Activated T-cell treated with anti-CD3 and anti-CD28 coated beads, Interleukin-2, amount 50 U/mL, for 4 hours (primary cell): ENCODE measurements around the gene SHMT2. TPM values are rescaled to one million over a fixed set of nuclear protein-coding genes. Genes with fewer than 3 reads are reported as not detected.
A peak's percentile ranks its signal among the peaks of the same experiment; 100 is the strongest.

Source experiments
- ATAC-seq, 2 donors: fragments of 200-7000 bp; cut with Tn5 transposase; one replicate each; pipeline ENCODE4 v1.10.0; 2021
- DNase-seq: peaks from one replicate; pipeline ENCODE4 v3.0.0-alpha.2; 2020
- H3K27me3 Mint-ChIP-seq: one replicate; pipeline ENCODE4 v1.8.0; 2021; ENCODE audit warnings: low read depth, mixed read lengths
- H3K36me3 Mint-ChIP-seq: one replicate; pipeline ENCODE4 v1.8.0; 2022; ENCODE audit warnings: mixed read lengths; ENCODE audit not compliant: insufficient read depth
- H3K4me1 Mint-ChIP-seq: one replicate; pipeline ENCODE4 v1.8.0; 2021; ENCODE audit warnings: low read depth, mixed read lengths
- H3K4me3 Mint-ChIP-seq: one replicate; pipeline ENCODE4 v1.8.0; 2021; ENCODE audit warnings: mild to moderate bottlenecking, moderate library complexity, mixed read lengths
- H3K9me3 Mint-ChIP-seq: one replicate; pipeline ENCODE4 v1.8.0; 2021; ENCODE audit warnings: mixed read lengths
- total RNA-seq, 3 donors: library from RNA; stranded (reverse); gene quantifications; one replicate each; pipeline ENCODE4 v1.2.1, GENCODE V29; 2021

SHMT2 gene
- total RNA-seq, 3 donors from 2014 or later: 373 to 414 (median 383) TPM

DNA sequence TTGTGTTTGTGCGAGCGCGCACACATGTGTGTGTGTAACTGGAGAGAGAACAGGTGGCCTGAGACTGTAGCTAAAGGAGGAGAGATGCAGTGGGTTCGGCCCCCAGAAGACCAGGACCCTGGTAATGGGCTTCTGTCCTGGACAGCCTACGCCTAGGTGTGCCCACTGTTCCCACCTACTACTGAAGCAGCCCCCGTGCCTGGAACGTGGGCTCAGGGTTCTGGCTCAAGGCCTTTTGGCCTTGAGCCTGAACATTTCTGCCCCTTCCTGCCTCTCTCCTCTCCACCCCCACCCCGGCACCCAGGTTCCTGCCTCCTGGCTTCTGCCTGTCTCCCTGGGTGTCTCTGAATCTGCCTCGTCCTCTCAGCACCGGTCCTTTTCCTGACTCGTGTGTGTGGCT is 14.4 kb upstream of the SHMT2 start:
- H3K27me3 Mint-ChIP-seq: peaks cover 58% of the 10 kb centered on the region
- H3K4me3 Mint-ChIP-seq: no peak overlapping the region
- DNase-seq (no peak), ATAC-seq (no peak)
- peaks cover 41% of the 10 kb centered on the region for H3K4me1 Mint-ChIP-seq
- no peaks in the 10 kb centered on the region for H3K9me3 Mint-ChIP-seq
- H3K36me3 Mint-ChIP-seq: no peaks in the 10 kb centered on the region

DNA sequence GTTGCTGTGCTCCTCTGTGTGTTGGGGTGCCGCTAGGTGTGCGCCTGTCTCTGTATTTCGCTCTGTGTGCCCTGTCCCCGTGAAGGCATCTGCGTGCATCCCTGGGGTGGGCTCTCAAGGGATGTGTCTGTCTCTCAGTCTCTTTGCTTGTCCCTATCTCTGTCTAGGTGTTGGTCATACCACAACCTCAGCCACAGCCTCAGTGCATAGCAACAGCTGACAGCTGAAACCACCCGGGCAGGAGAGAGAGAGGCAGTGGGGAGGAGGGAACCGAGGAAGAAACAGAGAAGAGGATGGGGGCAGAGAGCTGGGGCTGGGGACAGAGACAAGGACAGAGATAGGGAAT is 13.9 kb upstream of the SHMT2 start:
- Mint-ChIP-seq H3K36me3 (no peaks in the 10 kb centered on the region), H3K4me1 (peaks cover 43% of the 10 kb centered on the region), H3K9me3 (no peaks in the 10 kb centered on the region), H3K27me3 (peaks cover 60% of the 10 kb centered on the region), H3K4me3 (peak overlapping the region; percentile 70)
- ATAC-seq: peak; percentile 29 to 51
- DNase-seq: no peak

DNA sequence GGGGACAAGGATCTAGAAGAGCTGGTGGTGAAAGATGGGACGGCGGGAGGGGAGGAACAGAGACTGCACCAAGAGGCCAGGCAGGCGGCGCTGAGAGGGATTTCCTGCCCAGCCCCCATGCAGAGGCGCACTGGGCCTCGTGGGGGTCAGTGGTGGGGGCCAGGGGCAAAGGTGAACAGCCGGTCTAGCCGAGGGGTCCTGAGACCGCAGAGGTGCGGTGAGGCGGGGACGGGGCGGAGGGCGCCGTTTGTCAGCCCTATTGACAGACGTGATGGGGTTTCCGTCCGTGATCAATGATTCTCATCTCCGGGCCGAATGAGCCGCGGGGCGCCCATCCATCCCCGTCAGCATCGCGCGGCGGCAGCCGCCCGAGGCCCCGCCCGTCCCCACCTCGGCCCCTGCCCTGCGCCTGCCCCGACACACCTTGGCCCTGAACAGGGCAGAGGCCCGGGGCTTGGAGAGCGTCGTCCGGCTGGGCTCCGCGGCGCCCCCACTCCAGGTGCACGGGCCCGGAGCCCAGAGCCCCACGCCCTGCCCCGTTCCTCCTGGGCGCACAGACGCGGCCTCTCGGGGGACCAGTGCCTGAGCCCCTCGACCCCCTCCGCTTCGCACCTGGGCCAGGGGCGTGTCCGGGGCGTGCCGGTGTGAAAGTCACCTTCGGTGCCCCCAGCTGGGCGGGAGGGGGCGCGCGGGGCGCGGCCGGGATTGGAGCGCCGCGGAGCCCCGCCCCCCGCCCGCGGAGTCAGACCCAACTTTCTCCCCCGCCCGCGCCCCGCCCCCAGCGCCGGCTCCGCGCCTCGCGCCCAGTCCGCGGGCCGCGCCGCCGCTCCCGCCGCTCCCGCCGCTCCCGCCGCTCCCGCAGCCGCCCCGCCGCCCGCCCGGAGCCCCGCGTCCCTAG is 13.2 kb upstream of the SHMT2 start, which contains the start of gene NXPH4:
Gene NXPH4, plus strand, starts transcription at position 781 of the 898 bp plus-strand sequence. CDS start 176 bp downstream, outside the sequence.
- H3K4me1 Mint-ChIP-seq: peaks cover 49% of the 10 kb centered on the region
- H3K27me3 Mint-ChIP-seq: peaks cover 67% of the 10 kb centered on the region
- H3K4me3 Mint-ChIP-seq: peak within 1 kb of the TSS; percentile 79
- no peaks in the 10 kb centered on the region for H3K9me3 Mint-ChIP-seq
- no peaks in the 10 kb centered on the region for H3K36me3 Mint-ChIP-seq
- ATAC-seq (peak; percentile 24 to 31), DNase-seq (peak; percentile 67)

DNA sequence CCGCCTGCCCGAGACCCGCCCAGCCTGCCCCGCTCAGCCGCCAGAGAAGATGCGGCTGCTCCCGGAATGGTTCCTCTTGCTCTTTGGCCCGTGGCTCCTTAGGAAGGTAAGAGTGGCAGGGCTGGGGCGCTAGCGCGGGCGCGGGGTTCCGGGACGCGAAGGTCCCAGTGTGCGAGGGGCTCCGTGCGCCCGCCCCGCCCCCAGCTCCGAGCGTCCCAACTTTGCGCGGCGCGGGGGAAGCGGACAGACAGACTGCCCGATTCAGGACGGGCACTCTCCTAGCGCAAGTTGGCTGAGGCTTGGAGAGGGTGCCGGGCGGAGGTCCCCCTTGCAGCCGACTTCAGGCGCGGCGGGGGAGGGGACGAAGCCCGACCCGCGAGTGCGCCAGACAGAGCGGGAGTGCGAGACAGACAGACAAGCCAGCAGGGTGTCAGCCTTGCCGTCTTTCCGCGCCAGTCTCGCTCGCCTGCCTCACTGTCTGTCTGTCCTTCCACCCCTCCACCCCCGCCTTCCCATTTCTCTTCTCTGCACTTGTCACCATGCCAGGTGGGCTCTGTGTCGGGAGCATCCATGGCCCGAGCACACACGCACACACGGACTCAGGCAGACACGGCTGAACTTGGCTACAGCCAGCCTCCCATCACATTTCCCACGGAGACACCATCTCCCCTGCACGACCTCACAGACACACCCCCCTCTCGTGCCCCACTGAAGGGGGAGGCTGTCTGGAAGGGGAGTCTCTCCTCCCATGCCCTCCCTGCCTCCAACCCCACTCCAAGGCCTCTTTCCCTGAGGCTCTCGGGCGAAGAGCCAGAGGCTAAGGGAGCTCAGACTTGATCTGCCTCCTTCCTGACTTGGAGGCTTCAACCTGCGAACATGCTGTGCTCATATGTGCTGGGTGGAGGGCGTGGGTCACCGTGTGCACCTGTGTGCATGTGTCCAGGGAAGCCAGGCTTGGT is 12.3 kb upstream of the SHMT2 start:
- Mint-ChIP-seq H3K4me3 (peak overlapping the region; percentile 79), H3K9me3 (no peaks in the 10 kb centered on the region), H3K4me1 (peaks cover 56% of the 10 kb centered on the region), H3K27me3 (peaks cover 76% of the 10 kb centered on the region), H3K36me3 (no peaks in the 10 kb centered on the region)
- DNase-seq (no peak), ATAC-seq (peak; percentile 17 to 20)

- Mint-ChIP-seq H3K27me3 (peaks cover 86% of the 10 kb centered on the region), H3K4me3 (peak overlapping the region; percentile 79), H3K9me3 (no peaks in the 10 kb centered on the region), H3K4me1 (peaks cover 61% of the 10 kb centered on the region), H3K36me3 (no peaks in the 10 kb centered on the region)
- DNase-seq (no peak), ATAC-seq (no peak)
These were observed 11.3 kb upstream of the SHMT2 start for GRCh38 chr12:57218030-57218853.

DNA sequence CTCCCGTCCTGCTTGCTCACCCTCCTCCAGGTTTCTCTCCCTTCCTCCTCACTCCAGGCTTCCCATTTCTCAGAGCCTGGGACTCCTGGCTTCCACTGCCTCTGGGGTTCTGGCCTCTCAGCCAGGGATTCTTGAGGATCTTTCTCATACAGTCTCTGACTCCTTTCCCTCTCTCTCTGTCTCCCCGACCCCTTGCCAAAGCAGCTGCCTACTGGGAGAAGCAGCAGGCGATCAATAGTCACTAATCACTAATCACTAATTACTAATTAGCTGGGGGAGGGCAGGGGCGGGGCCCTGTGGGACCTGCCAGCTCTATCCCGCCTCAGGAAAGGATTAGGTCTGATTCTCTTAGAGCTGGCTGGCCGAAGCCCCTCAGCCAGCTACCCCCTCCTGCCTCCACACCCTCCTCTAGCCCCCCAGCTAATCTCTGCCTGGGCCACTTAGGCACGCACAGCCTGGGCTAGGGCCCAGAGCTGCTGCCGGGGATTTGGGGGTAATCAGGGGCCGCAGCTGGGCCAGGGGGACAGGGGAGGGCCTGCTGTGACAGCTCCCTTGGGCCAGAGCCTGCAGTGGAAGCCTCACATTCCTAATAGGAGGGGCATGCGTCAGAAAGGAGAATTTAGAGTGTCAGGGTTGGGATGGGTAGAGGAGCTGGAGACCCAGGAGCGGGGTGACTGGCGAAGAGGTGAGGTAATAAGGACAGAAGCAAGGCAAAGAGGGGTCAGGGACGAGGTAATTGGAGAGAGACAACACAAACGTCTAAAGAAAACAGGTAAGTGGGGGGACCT is 10.1 kb upstream of the SHMT2 start:
- Mint-ChIP-seq H3K4me3 (no peak overlapping the region), H3K4me1 (peaks cover 55% of the 10 kb centered on the region), H3K27me3 (peaks cover 85% of the 10 kb centered on the region), H3K9me3 (no peaks in the 10 kb centered on the region), H3K36me3 (no peaks in the 10 kb centered on the region)
- ATAC-seq (no peak), DNase-seq (no peak)

DNA sequence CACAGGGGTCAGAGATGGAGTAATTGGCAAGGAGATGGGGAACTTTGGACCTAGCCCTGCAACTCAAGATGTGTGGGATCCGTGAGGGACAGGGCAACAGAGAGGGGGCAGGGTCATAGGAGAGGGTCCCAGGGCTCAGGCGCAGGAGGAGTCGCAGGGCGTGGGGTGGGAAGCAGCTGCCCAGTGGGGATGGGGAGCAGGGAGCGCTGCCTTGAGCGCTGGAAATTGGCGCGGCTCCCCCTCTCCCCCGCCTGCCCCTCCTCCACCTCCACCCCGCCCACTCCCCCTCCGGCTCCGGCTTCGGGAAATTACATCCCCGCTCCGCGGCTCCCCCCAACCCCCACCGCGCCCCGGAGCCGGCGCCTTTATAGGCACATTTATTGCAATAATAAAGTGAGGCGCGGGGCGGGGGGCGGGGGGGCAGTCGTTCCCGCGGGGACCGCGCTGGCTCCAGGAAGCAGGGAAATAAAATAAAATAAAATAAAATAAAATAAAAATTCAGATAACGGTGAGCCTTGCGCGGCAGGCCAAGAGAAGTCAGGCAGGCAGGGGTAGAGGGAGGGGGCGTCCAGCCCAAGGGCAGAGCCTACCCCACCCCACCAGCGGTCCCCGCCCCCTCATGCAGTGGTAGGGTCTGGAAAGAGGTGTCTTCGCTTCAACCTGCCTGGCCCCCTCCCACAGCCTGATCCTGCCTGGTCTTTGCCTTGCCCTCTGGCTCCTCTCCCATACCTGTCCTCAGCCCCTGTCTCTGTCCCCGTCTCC is 9.3 kb upstream of the SHMT2 start:
- no peak overlapping the region for H3K4me3 Mint-ChIP-seq
- no peaks in the 10 kb centered on the region for H3K9me3 Mint-ChIP-seq
- H3K4me1 Mint-ChIP-seq: peaks cover 52% of the 10 kb centered on the region
- no peaks in the 10 kb centered on the region for H3K36me3 Mint-ChIP-seq
- H3K27me3 Mint-ChIP-seq: peaks cover 83% of the 10 kb centered on the region
- no peak for ATAC-seq
- no peak for DNase-seq

- no peaks in the 10 kb centered on the region for H3K36me3 Mint-ChIP-seq
- peaks cover 49% of the 10 kb centered on the region for H3K4me1 Mint-ChIP-seq
- no peak overlapping the region for H3K4me3 Mint-ChIP-seq
- no peak for DNase-seq
- peaks cover 82% of the 10 kb centered on the region for H3K27me3 Mint-ChIP-seq
- no peaks in the 10 kb centered on the region for H3K9me3 Mint-ChIP-seq
- ATAC-seq: no peak
These were observed 8.7 kb upstream of the SHMT2 start for GRCh38 chr12:57220770-57221168.

- ATAC-seq (no peak), DNase-seq (no peak)
- H3K4me3 Mint-ChIP-seq: no peak overlapping the region
- no peaks in the 10 kb centered on the region for H3K9me3 Mint-ChIP-seq
- H3K27me3 Mint-ChIP-seq: peaks cover 85% of the 10 kb centered on the region
- peaks cover 46% of the 10 kb centered on the region for H3K4me1 Mint-ChIP-seq
- no peaks in the 10 kb centered on the region for H3K36me3 Mint-ChIP-seq
These were observed 8.2 kb upstream of the SHMT2 start for GRCh38 chr12:57221169-57221917.

- no peaks in the 10 kb centered on the region for H3K36me3 Mint-ChIP-seq
- peaks cover 49% of the 10 kb centered on the region for H3K4me1 Mint-ChIP-seq
- peaks cover 87% of the 10 kb centered on the region for H3K27me3 Mint-ChIP-seq
- no peak overlapping the region for H3K4me3 Mint-ChIP-seq
- DNase-seq: no peak
- H3K9me3 Mint-ChIP-seq: no peaks in the 10 kb centered on the region
- no peak for ATAC-seq
These were observed 7.0 kb upstream of the SHMT2 start for GRCh38 chr12:57222286-57223190.
